Neural progenitor cell (in vitro differentiated cells): ENCODE results near the gene CACNG5. TPM values are rescaled to one million over a fixed set of nuclear protein-coding genes. Genes with fewer than 3 reads are reported as not detected.

Experiments
- DNase-seq: peaks from one replicate; pipeline ENCODE4 v3.0.0-alpha.2; 2016; ENCODE audit warnings: low spot score
- H2AFZ ChIP-seq: fragments of 200-600 bp; sonication (generic); replicated peaks from 2 replicates; pipeline ENCODE4 v1.6.1; 2016; ENCODE audit warnings: antibody characterized with exemption
- H3F3A ChIP-seq: fragments of 200-600 bp; sonication (generic); 2 replicates; pipeline ENCODE4 v1.6.1; 2016; ENCODE audit warnings: antibody characterized with exemption, low read depth
- H3K27ac ChIP-seq: fragments of 200-600 bp; sonication (generic); 2 replicates; pipeline ENCODE4 v1.5.1; 2016; ENCODE audit warnings: mild to moderate bottlenecking
- H3K27me3 ChIP-seq: fragments of 200-600 bp; sonication (generic); 2 replicates; pipeline ENCODE4 v1.6.1; 2016; ENCODE audit warnings: mild to moderate bottlenecking, moderate library complexity
- H3K36me3 ChIP-seq: fragments of 200-600 bp; sonication (generic); 2 replicates; pipeline ENCODE4 v1.5.1; 2016
- H3K4me1 ChIP-seq: fragments of 200-600 bp; sonication (generic); 2 replicates; pipeline ENCODE4 v1.6.1; 2016; ENCODE audit warnings: mixed run types
- H3K4me2 ChIP-seq: fragments of 200-600 bp; sonication (generic); 2 replicates; pipeline ENCODE4 v1.6.1; 2016
- H3K4me3 ChIP-seq: fragments of 200-600 bp; sonication (generic); 2 replicates; pipeline ENCODE4 v1.5.1; 2016
- H3K79me2 ChIP-seq: fragments of 200-600 bp; sonication (generic); 2 replicates; pipeline ENCODE4 v1.6.1; 2016; ENCODE audit warnings: low read depth
- H3K9ac ChIP-seq: fragments of 200-600 bp; sonication (generic); 2 replicates; pipeline ENCODE4 v1.6.1; 2016
- H3K9me3 ChIP-seq: fragments of 200-600 bp; sonication (generic); 2 replicates; pipeline ENCODE4 v1.5.1; 2016; ENCODE audit warnings: low read depth
- H4K20me1 ChIP-seq: fragments of 200-600 bp; sonication (generic); 2 replicates; pipeline ENCODE4 v1.6.1; 2016; ENCODE audit warnings: low read depth
- H3K27ac Mint-ChIP-seq: 3 replicates; pipeline ENCODE4 v1.8.0; 2021; ENCODE audit warnings: mixed read lengths
- H3K27me3 Mint-ChIP-seq: 2 replicates; pipeline ENCODE4 v1.8.0; 2022; ENCODE audit warnings: low read depth, mild to moderate bottlenecking, inconsistent platforms, moderate library complexity, mixed read lengths; ENCODE audit not compliant: insufficient read depth
- H3K36me3 Mint-ChIP-seq: 3 replicates; pipeline ENCODE4 v1.8.0; 2021; ENCODE audit warnings: mixed read lengths
- H3K4me1 Mint-ChIP-seq: 3 replicates; pipeline ENCODE4 v1.8.0; 2021; ENCODE audit warnings: mixed read lengths
- H3K4me3 Mint-ChIP-seq: 3 replicates; pipeline ENCODE4 v1.8.0; 2021; ENCODE audit warnings: mild to moderate bottlenecking, moderate library complexity, mixed read lengths
- H3K9me3 Mint-ChIP-seq: 3 replicates; pipeline ENCODE4 v1.8.0; 2020; ENCODE audit warnings: mixed read lengths
- EZH2 ChIP-seq: fragments of 200-600 bp; sonication (generic); IDR thresholded peaks from 2 replicates; pipeline ENCODE4 v1.6.1; 2017; ENCODE audit warnings: antibody characterized with exemption, mild to moderate bottlenecking, moderate library complexity
- EZH2phosphoT487 ChIP-seq: fragments of 200-600 bp; sonication (generic); IDR thresholded peaks from 2 replicates; pipeline ENCODE4 v1.6.1; 2017; ENCODE audit warnings: antibody characterized with exemption
- total RNA-seq: library from RNA; depleted of rRNA; stranded (reverse); fragments of >200 nt; gene quantifications from 2 replicates; pipeline ENCODE4 v1.2.3, GENCODE V29; 2015; ENCODE audit warnings: low replicate concordance
- TF ChIP-seq, protein P1 (sequence below): fragments of 200-600 bp; sonication (generic); IDR thresholded peaks from 2 replicates; pipeline ENCODE4 v1.5.1; 2017; ENCODE audit warnings: antibody characterized with exemption, mild to moderate bottlenecking

Gene CACNG5
- total RNA-seq, 1 donor from 2014 or later, result not detected

DNA sequence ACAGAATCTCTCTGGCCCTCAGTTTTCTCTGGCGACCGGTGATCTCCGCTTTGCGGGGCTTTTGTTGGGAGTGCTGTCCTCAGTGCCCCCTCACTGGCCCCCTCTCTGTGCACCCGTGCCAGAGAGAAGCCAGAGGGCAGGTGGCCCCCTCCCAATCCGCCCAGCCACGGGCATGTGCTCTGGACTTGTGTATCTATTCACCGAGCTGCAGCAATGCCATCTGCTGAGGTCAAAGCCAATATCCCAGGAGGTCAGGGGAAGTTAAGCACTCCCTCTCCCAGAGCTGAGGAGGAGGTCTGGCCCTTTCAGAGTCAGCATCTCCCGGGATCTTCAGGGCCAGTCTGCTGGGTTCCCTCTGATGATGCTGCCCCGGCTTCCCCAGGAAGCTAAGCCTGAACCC, 5.1 kb downstream of the CACNG5 start:
- no peak overlapping the region for H3K27ac ChIP-seq
- H3K27me3 Mint-ChIP-seq, result peaks cover 22% of the 10 kb centered on the region
- H3K4me3 Mint-ChIP-seq, result no peak overlapping the region
- no peak overlapping the region for H3K9ac ChIP-seq
- no peaks in the 10 kb centered on the region for H3K79me2 ChIP-seq
- no peak overlapping the region for H3K4me3 ChIP-seq
- H3K4me1 Mint-ChIP-seq, result peaks cover 7% of the 10 kb centered on the region
- peaks cover 14% of the 10 kb centered on the region for H4K20me1 ChIP-seq
- no peaks in the 10 kb centered on the region for H3K9me3 ChIP-seq
- H3K4me1 ChIP-seq, result no peaks in the 10 kb centered on the region
- no peak overlapping the region for H2AFZ ChIP-seq
- no peaks in the 10 kb centered on the region for H3F3A ChIP-seq
- no peak for DNase-seq
- TF ChIP-seq, protein P1, sequence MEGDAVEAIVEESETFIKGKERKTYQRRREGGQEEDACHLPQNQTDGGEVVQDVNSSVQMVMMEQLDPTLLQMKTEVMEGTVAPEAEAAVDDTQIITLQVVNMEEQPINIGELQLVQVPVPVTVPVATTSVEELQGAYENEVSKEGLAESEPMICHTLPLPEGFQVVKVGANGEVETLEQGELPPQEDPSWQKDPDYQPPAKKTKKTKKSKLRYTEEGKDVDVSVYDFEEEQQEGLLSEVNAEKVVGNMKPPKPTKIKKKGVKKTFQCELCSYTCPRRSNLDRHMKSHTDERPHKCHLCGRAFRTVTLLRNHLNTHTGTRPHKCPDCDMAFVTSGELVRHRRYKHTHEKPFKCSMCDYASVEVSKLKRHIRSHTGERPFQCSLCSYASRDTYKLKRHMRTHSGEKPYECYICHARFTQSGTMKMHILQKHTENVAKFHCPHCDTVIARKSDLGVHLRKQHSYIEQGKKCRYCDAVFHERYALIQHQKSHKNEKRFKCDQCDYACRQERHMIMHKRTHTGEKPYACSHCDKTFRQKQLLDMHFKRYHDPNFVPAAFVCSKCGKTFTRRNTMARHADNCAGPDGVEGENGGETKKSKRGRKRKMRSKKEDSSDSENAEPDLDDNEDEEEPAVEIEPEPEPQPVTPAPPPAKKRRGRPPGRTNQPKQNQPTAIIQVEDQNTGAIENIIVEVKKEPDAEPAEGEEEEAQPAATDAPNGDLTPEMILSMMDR, result no peak
- TF ChIP-seq EZH2, result no peak
- TF ChIP-seq EZH2phosphoT487, result no peak
- no peaks in the 10 kb centered on the region for H3K36me3 Mint-ChIP-seq
- no peaks in the 10 kb centered on the region for H3K9me3 Mint-ChIP-seq
- no peak overlapping the region for H3K4me2 ChIP-seq
- no peaks in the 10 kb centered on the region for H3K36me3 ChIP-seq
- H3K27me3 ChIP-seq, result peaks cover 27% of the 10 kb centered on the region
- H3K27ac Mint-ChIP-seq, result no peak overlapping the region

DNA sequence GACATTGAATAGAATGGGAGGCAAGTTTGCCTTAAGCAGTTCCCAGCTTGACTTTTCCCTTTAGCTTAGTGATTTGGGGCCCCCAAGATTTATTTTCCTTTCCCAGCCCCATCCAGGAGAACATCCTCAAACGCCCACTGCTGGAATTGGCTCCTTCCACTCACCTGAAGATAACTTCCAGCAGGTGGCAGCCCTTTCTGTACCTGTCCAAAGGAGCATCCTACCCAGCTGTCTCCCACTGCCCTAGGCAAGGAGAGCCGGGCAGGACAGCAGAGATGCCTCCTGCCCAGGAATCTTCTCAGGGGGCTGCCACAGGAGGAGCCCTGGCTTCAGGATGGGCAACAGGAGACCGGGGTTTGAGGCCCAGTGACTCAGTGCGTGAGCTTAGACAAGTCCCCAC, 6.4 kb downstream of the CACNG5 start:
- Mint-ChIP-seq H3K27ac (no peak overlapping the region), H3K4me1 (peaks cover 7% of the 10 kb centered on the region), H3K9me3 (peaks cover 3% of the 10 kb centered on the region), H3K36me3 (no peaks in the 10 kb centered on the region), H3K27me3 (peaks cover 13% of the 10 kb centered on the region), H3K4me3 (no peak overlapping the region)
- Histone ChIP-seq H4K20me1 (peaks cover 3% of the 10 kb centered on the region), H3K4me2 (no peak overlapping the region), H3K79me2 (no peaks in the 10 kb centered on the region), H3F3A (no peaks in the 10 kb centered on the region), H2AFZ (no peak overlapping the region), H3K4me1 (no peaks in the 10 kb centered on the region), H3K36me3 (no peaks in the 10 kb centered on the region), H3K27ac (no peak overlapping the region), H3K4me3 (no peak overlapping the region), H3K9me3 (no peaks in the 10 kb centered on the region), H3K9ac (no peak overlapping the region), H3K27me3 (peaks cover 14% of the 10 kb centered on the region)
- TF ChIP-seq, protein P1, result no peak
- TF ChIP-seq EZH2 (no peak), EZH2phosphoT487 (no peak)
- no peak for DNase-seq

DNA sequence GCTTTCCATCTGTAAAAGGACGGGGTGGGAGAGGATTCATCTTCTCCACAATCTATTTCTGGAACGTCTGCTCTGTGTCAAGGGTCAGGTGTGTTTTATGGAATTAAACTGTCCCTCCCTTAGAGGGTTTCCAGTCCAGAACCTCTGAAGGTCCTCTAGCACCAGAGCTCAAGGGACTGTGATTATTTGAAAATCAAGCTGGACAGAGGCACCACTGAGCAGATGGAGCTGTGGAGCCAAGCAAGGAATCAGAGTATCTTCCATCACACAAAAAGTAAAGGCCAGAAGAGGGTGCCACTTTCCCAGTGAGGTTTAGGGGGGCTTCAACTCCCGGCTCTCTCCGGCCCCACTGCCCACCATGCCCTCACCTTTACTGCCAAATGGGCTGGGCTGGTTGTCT, 6.8 kb downstream of the CACNG5 start:
- H3K36me3 Mint-ChIP-seq, result no peaks in the 10 kb centered on the region
- no peaks in the 10 kb centered on the region for H3K9me3 ChIP-seq
- peaks cover 10% of the 10 kb centered on the region for H3K27me3 ChIP-seq
- H3K9me3 Mint-ChIP-seq, result peaks cover 7% of the 10 kb centered on the region
- no peak overlapping the region for H3K4me3 ChIP-seq
- no peaks in the 10 kb centered on the region for H3K79me2 ChIP-seq
- DNase-seq, result no peak
- no peak overlapping the region for H3K4me3 Mint-ChIP-seq
- H3K27me3 Mint-ChIP-seq, result peaks cover 10% of the 10 kb centered on the region
- H3F3A ChIP-seq, result no peaks in the 10 kb centered on the region
- H3K4me2 ChIP-seq, result no peak overlapping the region
- no peaks in the 10 kb centered on the region for H3K36me3 ChIP-seq
- H3K4me1 Mint-ChIP-seq, result peaks cover 7% of the 10 kb centered on the region
- H3K27ac ChIP-seq, result no peak overlapping the region
- H4K20me1 ChIP-seq, result no peaks in the 10 kb centered on the region
- no peak overlapping the region for H3K9ac ChIP-seq
- no peaks in the 10 kb centered on the region for H3K4me1 ChIP-seq
- no peak overlapping the region for H3K27ac Mint-ChIP-seq
- no peak overlapping the region for H2AFZ ChIP-seq
- TF ChIP-seq, protein P1, result no peak
- no peak for TF ChIP-seq EZH2phosphoT487
- TF ChIP-seq EZH2, result no peak
